Occipital lobe (tissue), 2 donors: ENCODE measurements around the gene WASHC3. TPM values are rescaled to one million over a fixed set of nuclear protein-coding genes. Genes with fewer than 3 reads are reported as not detected.
A peak's percentile ranks its signal among the peaks of the same experiment; 100 is the strongest.
"Not testable (repeated sequence)": the region's sequence is repeated elsewhere in the genome, so short reads cannot be mapped to it uniquely, and the experiment has no call there.

Experiments
- DNase-seq: peaks from one replicate; lab custom pipeline; 2025; lab: John Stamatoyannopoulos, UW
- total RNA-seq: library from RNA; depleted of rRNA; stranded (reverse); fragments of >200 nt; gene quantifications from one replicate; pipeline ENCODE4 v1.2.3, GENCODE V29; 2014

The WASHC3 gene
- total RNA-seq: 55.1 TPM

GRCh38 chr12:102061560-102062418 lies at the start of gene WASHC3:
Gene WASHC3, minus strand, starts transcription at chr12:102061991. Its CDS starts 29 bp downstream, at chr12:102061962.
- peak; percentile 96 for DNase-seq

- no peak for DNase-seq
Measured at GRCh38 chr12:102110782-102111181, 49.0 kb upstream of the WASHC3 start.

- DNase-seq: no peak
Measured at GRCh38 chr12:102107970-102108369, 46.2 kb upstream of the WASHC3 start.

- no peak for DNase-seq
Measured at GRCh38 chr12:102106905-102107304, 45.1 kb upstream of the WASHC3 start.

DNA sequence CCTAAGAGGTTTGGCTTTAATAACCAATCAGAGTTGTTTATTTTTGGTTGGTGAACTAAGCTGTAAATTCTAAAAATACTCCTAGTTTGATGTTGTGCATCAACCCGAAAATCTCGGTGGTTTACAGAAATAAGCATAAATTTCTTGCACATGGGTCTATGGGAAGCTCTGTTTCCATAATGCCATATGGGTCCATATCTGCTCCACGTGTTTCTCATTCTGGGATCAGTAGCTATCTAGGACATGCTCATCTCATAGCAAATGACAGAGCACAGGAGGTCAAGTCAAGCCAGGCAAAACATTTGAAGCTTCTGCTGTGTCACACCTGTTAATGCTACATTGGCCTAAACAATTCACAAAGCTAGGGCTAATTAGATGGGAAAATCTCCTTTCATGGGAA lies 35.1 kb upstream of the WASHC3 start:
- no peak for DNase-seq

DNA sequence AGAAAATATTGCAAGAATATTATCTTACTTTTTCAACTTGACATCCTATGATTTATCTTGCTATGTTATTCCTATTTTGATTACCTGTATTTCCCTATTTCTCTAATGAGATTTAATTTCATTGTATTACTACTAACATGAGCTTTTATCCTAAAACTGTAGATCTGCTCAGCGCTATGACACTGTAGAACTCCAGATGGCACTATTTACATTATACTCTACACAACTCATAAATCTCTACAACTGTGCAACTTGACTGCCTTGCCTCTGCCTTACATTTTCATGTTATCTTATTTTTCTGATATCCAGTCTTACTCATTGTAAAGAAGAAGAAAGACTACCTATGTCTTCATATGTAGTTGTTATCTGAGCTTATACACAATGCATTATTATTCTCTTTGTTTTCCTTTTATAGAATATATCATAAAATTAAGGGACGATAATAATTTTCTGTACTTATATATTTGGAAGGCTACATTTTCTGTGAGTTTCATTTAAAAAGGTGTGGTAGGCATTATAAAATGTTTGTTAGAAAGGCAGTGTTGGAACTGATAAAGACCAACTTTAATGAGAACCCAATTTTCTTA lies 34.0 kb upstream of the WASHC3 start:
- DNase-seq: no peak

GRCh38 chr12:102093319-102093718 lies 31.5 kb upstream of the WASHC3 start:
- DNase-seq: no peak

DNA sequence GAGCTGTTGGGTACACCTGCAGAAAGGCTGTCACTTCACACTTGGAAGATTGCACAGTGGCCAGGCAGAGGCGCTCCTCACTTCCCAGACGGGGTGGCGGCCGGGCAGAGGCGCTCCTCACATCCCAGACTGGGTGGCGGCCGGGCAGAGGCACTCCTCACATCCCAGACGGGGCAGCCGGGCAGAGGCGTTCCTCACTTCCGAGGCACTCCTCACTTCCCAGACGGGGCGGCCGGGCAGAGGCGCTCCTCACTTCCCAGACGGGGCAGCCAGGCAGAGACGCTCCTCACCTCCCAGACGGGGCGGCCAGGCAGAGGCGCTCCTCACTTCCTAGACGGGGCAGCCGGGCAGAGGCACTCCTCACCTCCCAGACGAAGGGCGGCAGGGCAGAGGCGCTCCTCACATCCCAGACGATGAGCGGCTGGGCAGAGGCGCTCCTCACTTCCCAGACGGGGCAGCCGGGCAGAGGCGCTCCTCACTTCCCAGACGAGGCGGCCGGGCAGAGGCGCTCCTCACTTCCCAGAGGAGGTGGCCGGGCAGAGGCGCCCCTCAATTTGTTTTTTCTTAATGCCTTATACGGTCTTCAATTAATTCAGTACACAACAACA lies 27.5 kb upstream of the WASHC3 start:
- DNase-seq: not testable (repeated sequence)

DNA sequence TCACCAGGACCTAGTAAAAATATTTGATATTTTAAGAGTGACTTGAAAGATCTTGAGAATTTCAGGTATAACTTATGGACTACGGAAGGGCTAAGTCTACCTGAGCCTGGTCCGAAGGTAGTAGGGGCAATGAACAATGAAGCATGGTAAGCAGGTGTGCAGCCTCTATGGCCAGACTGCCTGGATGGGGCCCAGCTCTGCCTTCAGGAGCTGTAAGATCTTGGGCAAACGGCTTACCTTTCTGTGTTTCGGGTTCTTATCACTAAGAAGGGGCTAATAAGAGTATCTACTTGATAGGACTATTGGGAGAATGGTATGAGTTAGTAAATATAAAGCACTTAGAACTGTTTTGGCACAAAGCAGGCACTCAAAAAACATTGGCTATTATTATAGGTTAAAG lies 19.1 kb upstream of the WASHC3 start:
- DNase-seq: no peak

- DNase-seq: not testable (repeated sequence)
Measured at GRCh38 chr12:102072092-102072491, 10.3 kb upstream of the WASHC3 start.

GRCh38 chr12:102069707-102070106 lies 7.9 kb upstream of the WASHC3 start:
- no peak for DNase-seq

- DNase-seq: no peak
Measured at GRCh38 chr12:102067574-102068258, 5.9 kb upstream of the WASHC3 start.

DNA sequence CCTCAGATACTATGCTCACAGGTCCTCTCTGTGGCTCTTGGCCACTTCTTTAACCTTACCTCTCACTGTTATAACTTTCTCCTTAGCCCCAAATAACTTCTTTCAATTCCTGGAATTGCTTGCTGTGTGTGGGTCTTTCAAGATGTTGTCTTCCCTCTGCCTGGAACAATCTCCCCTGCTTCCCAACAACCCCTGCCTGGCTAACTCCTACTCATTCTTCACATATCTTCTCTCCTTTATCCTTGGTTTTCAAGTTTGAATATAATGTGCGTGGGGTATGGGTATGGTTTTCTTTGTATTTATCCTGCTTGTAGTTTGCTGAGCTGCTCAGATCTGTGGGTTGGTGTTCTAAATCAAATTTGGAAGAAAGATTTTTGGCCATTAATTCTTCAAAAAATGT lies 2.7 kb upstream of the WASHC3 start:
- DNase-seq: no peak

- DNase-seq: no peak
Measured at GRCh38 chr12:102063069-102063468, 1.3 kb upstream of the WASHC3 start.

GRCh38 chr12:102062419-102062806 lies 622 bp upstream of the WASHC3 start:
- DNase-seq: no peak

DNA sequence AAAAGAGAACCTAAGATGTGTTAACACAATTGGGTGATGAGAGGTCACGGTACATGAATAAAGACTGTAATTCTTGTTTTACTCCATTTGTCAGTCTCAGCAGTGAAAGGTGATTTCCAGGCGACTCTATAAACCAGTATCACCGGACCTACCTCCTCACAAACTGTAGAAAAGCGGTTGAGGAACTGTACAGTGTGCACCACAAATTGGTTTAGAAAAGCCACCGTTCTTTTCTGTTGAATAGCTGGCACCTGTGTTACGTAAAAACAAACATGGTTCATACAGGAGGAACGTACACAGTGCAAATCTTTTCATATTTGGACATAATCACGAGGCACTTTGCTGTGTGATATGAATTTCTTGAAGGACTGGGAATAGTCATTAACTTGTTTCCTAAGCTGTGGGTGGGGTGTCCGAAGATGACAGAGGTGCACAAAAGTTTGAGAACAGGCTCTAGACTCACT lies 663 bp downstream of the WASHC3 start:
- no peak for DNase-seq

- no peak for DNase-seq
Measured at GRCh38 chr12:102059343-102059742, 2.4 kb downstream of the WASHC3 start.

GRCh38 chr12:102054345-102054744 lies 7.4 kb downstream of the WASHC3 start:
- DNase-seq: no peak

GRCh38 chr12:102053062-102053349 lies 8.8 kb downstream of the WASHC3 start:
- DNase-seq: no peak

DNA sequence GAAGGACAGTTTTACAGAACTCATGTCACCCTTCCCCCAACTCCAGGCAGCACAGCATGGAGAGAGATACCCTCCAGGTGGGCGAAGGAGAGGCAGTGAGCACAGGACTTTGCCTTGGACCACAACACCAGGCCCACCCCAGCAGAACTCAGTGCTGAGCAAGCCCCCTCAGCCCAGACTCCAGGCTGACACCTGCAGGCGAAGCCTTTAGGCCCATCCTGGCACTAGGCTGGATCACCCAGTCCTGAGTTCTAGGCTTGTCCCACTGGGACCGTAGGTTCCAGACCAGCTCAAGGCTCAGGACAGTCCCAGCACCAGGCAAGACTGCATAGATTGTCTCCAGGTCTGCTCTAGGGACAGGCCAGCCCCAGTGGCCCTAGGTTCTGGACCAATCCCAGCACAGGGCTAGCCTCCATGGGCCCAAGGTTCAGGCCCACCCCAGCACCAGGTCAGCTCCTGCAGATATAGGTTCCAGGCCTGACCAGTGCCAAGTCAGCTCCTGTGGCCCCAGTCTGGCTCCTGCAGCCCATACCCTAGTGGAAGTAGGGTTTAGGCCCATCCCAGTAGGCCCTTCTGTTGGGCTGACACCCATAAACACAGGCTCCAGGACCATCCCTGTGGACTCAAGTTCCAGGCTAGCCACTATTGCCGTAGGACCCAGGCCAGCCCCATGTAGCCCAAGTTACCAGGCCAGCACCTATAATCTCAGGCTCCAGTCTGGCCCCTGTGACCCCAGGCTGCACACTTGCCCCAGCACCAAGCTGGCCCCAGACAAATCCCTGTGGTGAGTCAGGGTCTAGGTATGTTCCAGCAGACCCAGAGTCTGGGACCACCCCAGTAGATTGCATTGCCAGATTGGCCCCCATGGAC lies 9.4 kb downstream of the WASHC3 start:
- DNase-seq: no peak

DNA sequence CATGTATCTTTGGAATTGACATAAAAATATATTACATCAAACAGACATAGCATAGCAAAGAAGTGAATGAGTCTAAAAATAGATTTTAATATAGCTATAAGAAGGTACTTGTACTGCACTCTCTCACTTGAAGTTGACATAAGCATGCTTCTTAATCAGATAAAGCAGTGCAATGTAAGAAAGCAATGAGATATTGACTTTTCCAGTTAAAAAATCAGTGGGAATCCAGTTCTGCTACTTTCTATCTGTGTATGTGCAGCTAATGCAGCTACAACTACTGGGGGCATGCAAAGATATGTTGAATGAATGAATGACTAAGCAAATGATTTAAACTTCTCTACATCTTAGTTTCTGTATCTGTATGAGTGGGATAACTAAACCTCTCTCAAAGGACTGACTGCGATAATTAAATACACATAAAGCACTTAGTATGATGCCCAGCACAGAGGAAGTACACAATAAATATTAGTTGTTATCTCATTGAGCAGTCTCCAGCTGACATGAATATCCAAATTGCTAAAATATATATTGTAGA lies 10.3 kb downstream of the WASHC3 start:
- no peak for DNase-seq
